ENCODE measurements around the gene GIPC2. TPM values are rescaled to one million over a fixed set of nuclear protein-coding genes. Genes with fewer than 3 reads are reported as not detected.
A peak's percentile ranks its signal among the peaks of the same experiment; 100 is the strongest.
"Not testable (repeated sequence)": the region's sequence is repeated elsewhere in the genome, so short reads cannot be mapped to it uniquely, and the experiment has no call there.

Gene GIPC2
- total RNA-seq, 2 donors from 2014 or later, result 0.79 to 2.1 TPM

GRCh38 chr1:78113156-78113916 is 67.6 kb downstream of the GIPC2 start:
- Mint-ChIP-seq H3K4me3 (no peak overlapping the region), H3K4me1 (peaks cover 6% of the 10 kb centered on the region), H3K27me3 (ENCODE audit: insufficient read depth) (peaks cover 2% of the 10 kb centered on the region), H3K36me3 (ENCODE audit: low read depth) (no peaks in the 10 kb centered on the region), H3K27ac (no peak overlapping the region), H3K9me3 (no peaks in the 10 kb centered on the region)
- no peak overlapping the region for H3K4me3 ChIP-seq (ENCODE audit: low read length)
- no peaks in the 10 kb centered on the region for H3K36me3 ChIP-seq (ENCODE audit: control insufficient read depth, insufficient read depth, low read length)
- H3K4me1 ChIP-seq (ENCODE audit: control insufficient read depth, insufficient read depth, low read length), result no peaks in the 10 kb centered on the region
- no peak overlapping the region for H3K9ac ChIP-seq (ENCODE audit: extremely low read depth, low read length, poor library complexity, severe bottlenecking)
- H3K27ac ChIP-seq (ENCODE audit: low read depth, low read length), result no peak overlapping the region
- no peaks in the 10 kb centered on the region for H3K27me3 ChIP-seq (ENCODE audit: control insufficient read depth, insufficient read depth, low read length, poor library complexity, severe bottlenecking)
- 85 to 91% methylated on average over 6 of the region's 6 CpGs for WGBS, 2 experiments (ENCODE audit: insufficient coverage in 1 of 2, insufficient read length in 1 of 2)
- H3K9me3 ChIP-seq (ENCODE audit: control insufficient read depth, low read length), result no peaks in the 10 kb centered on the region
- no peak for DNase-seq
- TF ChIP-seq CTCF (conservative IDR thresholded peaks at IDR 0.05), result no peak

- Mint-ChIP-seq H3K4me1 (peaks cover 6% of the 10 kb centered on the region), H3K27me3 (ENCODE audit: insufficient read depth) (peaks cover 2% of the 10 kb centered on the region)
- TF ChIP-seq CTCF (conservative IDR thresholded peaks at IDR 0.05), result peak; percentile 97
These were observed 68.5 kb downstream of the GIPC2 start for GRCh38 chr1:78114034-78114956.

GRCh38 chr1:78120485-78120884 is 74.7 kb downstream of the GIPC2 start:
- H3K4me3 Mint-ChIP-seq; H3K27me3 ChIP-seq (ENCODE audit: control insufficient read depth, insufficient read depth, low read length, poor library complexity, severe bottlenecking); H3K4me3 ChIP-seq (ENCODE audit: low read length); H3K27me3 Mint-ChIP-seq (ENCODE audit: insufficient read depth); H3K36me3 ChIP-seq (ENCODE audit: control insufficient read depth, insufficient read depth, low read length); H3K4me1 Mint-ChIP-seq; H3K4me1 ChIP-seq (ENCODE audit: control insufficient read depth, insufficient read depth, low read length); H3K27ac Mint-ChIP-seq; H3K27ac ChIP-seq (ENCODE audit: low read depth, low read length); H3K9me3 Mint-ChIP-seq; DNase-seq; H3K9me3 ChIP-seq (ENCODE audit: control insufficient read depth, low read length); H3K36me3 Mint-ChIP-seq (ENCODE audit: low read depth); H3K9ac ChIP-seq (ENCODE audit: extremely low read depth, low read length, poor library complexity, severe bottlenecking): not testable (repeated sequence)
- 67 to 90% methylated on average over 3 to 6 of the region's 6 CpGs for WGBS, 2 experiments (ENCODE audit: insufficient coverage in 1 of 2, insufficient read length in 1 of 2)

More at GRCh38 chr1:78114034-78114956, 68.5 kb downstream of the GIPC2 start:
- DNase-seq, result peak; percentile 82
- Mint-ChIP-seq H3K4me3 (no peak overlapping the region), H3K27ac (no peak overlapping the region), H3K36me3 (ENCODE audit: low read depth) (no peaks in the 10 kb centered on the region), H3K9me3 (no peaks in the 10 kb centered on the region)
- no peaks in the 10 kb centered on the region for H3K36me3 ChIP-seq (ENCODE audit: control insufficient read depth, insufficient read depth, low read length)
- H3K9ac ChIP-seq (ENCODE audit: extremely low read depth, low read length, poor library complexity, severe bottlenecking), result no peak overlapping the region
- H3K4me1 ChIP-seq (ENCODE audit: control insufficient read depth, insufficient read depth, low read length), result no peaks in the 10 kb centered on the region
- H3K27ac ChIP-seq (ENCODE audit: low read depth, low read length), result no peak overlapping the region
- no peaks in the 10 kb centered on the region for H3K9me3 ChIP-seq (ENCODE audit: control insufficient read depth, low read length)
- no peak overlapping the region for H3K4me3 ChIP-seq (ENCODE audit: low read length)
- 89 to 93% methylated on average over 8 to 9 of the region's 9 CpGs for WGBS, 2 experiments (ENCODE audit: insufficient coverage in 1 of 2, insufficient read length in 1 of 2)
- H3K27me3 ChIP-seq (ENCODE audit: control insufficient read depth, insufficient read depth, low read length, poor library complexity, severe bottlenecking), result no peaks in the 10 kb centered on the region

Measured in endodermal cell (in vitro differentiated cells).